HG03064 (cell line): ENCODE results near the gene TOMM20.

Experiments used
- ATAC-seq: cut with Tn5 transposase; IDR thresholded peaks from one replicate; pipeline ENCODE4 v1.9.1; 2021; ENCODE audit warnings: low read depth; ENCODE audit not compliant: unreplicated experiment

TOMM20 gene

DNA sequence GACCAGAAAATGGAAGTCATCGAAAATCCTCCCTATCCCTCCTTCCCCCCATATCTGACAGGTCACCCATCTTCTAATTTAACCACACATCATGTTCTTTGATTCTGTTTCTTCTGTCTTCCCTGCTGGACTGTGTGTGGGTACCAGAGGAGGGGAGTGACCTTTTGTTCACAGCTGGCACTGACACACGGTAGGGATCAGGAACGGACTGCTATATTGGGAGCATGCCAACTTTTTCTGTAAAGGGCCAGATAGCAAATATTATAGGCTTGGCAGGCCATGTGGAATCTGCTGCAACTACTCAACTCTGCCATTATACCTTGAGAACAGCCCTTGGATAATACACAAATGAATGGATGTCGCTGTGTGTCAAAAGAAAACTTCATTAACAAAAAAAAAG is 7.5 kb upstream of the TOMM20 start:
- no peak for ATAC-seq

DNA sequence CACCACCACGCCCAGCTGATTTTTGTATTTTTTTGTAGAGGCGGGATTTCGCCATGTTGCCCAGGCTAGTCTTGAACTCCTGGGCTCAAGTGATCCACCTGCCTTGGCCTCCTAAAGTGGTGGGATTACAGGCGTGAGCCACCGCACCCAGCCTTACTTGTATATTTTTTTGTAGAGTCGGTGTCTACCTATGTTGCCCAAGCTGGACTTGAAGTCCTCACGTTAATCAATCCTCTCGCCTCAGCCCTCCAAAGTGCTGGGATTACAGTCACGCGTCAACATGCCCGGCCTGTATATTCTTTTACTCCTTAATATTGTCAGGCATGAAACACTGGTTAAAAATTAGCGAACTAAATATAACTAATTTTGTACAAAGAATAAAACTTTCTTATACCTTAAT is 5.5 kb upstream of the TOMM20 start:
- ATAC-seq = no peak

DNA sequence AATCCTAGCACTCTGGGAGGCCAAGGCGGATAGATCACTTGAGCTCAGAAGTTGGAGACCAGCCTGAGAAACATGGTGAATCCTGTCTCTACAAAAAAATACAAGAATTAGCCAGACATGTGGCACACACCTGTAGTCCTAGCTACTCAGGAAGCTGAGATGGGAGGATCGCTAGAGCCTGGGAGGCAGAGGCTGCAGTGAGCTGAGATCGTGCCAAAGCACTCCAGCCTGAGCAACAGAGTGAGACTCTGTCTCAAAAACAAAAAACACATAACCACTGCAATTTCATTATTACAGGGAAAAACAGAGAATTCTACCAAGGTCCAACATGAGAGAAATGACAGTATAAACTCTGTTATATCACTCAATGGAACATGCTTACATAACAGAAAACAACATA is 4.4 kb upstream of the TOMM20 start:
- no peak for ATAC-seq

DNA sequence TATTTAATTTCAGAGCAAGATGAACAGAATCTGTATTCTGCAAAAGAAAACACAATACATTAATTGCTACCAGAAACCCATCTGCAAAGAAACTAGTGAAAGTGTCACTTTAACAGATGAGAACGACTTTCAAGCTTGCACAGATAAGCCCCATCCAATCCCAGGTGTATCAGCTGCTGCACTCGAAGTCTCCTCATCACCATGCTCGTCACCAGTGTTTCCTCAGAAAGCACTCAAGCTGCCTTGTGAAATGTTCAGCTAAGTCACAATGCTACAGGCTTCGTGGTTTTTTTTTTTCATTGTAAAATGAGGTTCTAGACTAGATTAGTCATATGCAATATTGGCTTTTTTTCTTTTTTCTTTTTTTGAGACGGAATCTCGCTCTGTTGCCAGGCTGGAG is 3.3 kb upstream of the TOMM20 start:
- no peak for ATAC-seq

DNA sequence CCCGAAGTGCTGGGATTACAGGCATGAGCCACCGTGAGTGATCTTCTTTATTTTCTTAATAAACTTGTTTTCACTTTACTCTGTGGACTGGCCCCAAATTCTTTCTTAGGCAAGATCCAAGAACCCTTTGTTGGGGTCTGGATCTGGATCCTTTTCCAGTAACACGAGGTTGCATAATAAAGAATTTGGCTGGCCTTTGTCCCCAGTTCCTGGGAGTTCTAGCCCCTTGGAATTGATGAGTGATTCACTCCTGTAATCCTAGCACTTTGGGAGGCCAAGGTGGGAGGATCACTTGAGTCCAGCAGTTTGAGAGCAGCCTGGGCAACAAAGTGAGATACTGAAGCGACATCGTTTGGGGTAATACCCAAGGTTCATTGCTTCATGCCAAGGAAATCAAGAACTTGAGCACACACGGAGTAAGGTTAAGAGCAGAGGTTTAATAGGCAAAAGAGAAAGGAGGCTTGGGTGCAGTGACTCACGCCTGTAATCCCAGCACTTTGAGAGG is 2.2 kb upstream of the TOMM20 start:
- no peak for ATAC-seq

DNA sequence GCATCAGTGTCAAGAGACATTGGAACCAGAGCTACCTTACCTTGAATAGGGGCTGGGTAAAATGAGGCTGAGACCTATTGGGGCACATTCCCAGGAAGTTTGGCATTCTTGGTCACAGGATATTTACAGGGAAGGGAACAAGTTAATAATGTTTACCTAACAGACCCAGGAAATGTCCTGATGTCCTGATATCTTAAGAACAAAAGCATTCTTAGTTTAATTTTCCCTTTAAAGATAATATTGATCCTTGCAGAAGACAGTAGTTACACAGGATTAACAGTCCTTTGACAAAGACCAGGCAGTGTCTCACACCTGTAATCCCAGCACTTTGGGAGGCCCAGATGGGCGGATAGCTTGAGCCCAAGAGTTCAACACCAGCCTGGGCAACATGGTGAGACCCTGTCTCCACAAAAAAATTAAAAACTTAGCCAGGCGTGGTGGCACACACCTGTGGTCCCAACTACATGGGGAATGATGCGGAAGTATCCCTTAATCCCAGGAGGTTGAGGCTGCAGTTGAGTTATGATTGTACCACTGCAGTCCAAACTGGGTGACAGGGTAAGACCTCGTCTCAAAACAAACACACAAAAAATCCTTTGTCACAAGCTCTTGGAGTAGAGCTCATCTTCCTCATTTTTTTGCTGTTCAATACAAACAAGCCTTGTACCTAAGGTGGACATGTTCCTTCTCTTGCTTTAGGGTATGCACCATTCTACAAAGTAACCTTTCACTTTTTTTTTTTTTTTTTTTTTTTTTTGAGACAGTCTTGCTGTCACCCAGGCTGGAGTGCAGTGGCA is 1.3 kb upstream of the TOMM20 start:
- ATAC-seq = no peak

DNA sequence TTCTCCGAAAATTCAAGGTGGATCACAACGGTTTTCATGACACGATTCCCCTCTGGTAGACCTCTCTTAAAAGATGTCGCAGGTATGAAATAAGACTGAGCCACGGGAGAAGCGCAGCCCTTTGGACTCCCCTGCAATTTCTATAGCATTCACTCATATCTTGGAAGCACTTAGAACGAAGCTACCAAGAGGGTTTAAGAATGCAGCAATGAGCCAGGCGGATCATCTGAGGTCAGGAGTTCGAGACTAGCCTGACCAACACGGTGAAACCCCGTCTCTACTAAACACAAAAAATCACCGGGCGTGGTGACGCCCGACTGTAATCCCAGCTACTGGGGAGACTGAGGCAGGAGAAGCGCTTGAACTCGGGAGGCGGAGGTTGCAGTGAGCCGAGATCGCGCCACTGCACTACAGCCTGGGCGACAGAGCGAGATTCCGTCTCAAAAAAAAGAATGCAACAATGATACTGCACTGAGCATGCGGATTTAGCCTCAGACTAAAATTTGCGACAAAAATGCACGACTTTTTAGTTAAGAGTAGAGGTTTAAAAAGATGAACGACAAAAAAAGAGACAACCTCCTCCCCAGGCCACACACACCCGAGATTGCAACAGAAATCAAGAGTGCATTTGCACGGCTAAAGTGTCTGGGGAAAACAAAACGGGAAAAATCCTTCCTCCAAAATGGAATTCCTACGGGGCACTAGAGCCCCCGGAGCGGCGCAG is 743 bp downstream of the TOMM20 start:
- ATAC-seq = no peak

DNA sequence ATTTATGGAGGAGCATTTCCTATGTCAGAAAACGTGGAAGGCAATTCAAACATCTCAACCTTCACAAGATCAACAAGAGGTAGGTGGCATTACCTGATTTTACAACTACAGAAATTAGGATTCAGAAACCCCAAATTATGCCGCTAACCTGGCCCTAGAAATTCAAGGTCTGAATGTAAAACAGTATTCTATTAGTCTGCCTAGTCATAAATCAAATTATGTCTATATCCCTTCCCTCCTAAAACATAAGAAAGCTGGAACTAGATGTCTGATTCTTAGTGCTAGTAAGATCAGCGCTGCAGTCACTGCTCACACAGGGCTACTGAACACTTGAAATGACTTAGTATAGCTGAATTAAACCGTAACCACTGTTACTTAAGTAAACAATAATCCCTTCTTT is 1.4 kb downstream of the TOMM20 start:
- ATAC-seq = no peak

DNA sequence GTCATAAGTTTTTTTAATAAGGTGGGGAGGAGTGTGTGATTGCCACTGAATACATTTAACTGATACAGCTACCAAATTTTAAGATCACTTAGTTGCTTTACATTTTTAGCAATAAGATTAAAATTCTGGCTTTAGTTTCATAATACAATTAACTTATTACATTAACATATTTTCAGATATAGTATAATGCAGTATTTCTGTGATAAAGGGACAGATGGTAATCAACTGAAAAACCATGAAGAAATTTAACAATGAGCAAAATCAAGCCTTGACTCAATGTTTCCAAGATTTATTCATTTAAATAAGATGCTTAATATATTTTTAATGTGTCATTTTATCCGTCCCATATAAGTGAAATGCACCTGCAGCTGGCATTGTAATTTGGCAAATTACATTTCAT is 4.0 kb downstream of the TOMM20 start:
- no peak for ATAC-seq

DNA sequence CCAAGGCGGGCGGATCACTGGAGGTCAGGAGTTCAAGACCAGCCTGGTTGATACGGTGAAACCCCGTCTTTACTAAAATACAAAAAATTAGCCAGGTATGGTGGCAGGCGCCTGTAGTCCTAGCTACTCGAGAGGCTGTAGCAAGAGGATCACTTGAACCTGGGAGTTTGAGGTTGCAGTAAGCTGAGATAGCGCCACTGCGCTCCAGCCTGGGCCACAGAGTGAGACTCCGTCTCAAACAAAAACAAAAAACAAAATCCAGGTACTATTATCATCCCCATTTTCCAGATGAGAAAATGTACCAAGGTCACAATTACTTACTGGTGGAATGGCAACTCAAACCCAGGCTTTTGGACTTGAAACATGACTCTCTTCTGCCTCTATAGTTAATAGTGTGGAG is 4.5 kb downstream of the TOMM20 start:
- ATAC-seq = no peak

DNA sequence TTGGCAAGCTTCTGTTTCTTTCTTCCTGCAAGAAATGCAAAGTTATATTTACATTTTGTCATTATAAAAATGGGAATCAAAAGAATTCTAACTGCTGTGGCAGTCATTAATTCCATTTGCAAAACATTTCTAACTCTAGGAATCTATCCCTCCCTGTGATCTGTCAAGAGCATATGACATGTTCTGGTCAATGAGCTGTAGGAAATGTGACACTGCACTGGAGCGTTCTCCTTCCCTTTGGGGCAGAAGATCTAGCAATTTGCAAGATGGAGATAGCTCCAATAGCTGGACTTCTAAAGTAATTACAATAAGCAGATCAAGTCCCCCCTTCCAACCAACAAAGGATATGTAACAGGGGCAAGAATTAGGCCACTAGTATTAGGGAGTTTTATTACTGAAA is 6.3 kb downstream of the TOMM20 start:
- ATAC-seq = no peak

DNA sequence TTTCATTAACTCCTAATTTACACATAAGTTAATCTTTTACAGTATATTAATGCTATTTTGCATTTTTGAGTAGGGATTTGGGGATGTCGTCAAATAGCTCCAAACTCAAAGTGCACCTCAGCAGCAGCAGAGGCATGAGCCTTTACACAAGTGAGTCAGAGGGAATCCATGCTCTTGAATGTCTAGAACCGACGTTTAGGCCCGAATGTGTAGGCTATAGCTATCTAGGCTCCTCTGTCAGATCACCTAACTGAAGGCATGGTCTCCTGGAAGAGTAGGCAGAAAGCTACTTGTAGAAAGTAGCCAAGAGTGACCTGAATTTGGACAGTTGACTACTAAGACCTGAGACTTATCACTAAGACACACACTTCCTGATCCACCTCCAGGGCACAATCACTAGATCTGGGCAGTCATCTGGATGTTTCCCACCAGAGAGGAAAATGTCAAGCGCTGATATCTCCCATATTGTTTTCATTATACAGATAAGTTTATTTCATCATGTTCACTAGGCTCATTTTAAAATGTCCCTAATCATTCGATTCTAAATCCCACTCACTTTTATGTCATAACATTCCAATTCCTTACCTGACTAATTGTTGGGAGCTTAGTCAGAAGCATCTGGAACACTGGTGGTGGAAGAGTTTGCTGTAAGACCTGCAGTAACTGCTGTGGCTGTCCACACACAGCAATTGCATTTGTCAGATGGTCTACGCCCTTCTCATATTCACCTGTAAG is 15.3 kb downstream of the TOMM20 start:
- no peak for ATAC-seq

DNA sequence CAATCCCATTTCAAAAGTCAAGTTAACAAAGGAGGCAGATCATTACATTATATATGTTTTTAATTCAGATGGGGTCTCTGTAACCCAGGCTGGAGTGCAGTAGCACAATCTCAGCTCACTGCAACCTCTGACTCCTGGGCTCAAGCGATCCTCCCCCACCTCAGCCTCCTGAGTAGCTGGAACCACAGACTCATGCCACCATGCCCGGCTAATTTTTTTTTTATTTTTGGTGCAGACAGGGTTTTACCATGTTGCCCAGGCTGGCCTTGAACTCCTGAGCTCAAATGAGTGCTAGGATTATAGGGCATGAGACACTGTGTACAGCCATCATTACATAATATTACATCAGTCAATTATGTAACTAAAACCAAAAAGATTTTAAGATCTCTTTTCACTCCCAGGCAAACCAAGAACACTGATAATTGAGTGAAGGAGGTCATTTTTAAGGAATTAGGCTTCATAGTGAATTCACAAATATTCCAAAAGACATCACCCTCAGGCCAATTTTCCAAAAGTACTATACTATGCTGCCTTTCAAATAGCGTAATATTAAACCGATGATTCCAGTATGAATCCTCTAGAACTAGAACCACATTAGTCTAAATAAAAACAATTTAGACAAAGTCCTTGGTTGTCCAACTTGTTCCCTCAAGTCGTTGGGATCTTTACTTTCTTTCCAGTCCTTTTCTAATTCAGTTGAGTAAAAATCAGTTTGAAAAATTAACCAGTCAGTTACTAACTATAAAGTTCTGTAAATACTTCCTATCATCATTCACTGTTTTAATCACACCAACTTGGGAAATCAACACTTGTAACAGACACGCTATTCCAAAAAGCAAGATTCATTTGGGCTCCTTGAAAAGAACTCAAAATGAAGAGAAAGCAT is 16.1 kb downstream of the TOMM20 start:
- ATAC-seq = no peak

DNA sequence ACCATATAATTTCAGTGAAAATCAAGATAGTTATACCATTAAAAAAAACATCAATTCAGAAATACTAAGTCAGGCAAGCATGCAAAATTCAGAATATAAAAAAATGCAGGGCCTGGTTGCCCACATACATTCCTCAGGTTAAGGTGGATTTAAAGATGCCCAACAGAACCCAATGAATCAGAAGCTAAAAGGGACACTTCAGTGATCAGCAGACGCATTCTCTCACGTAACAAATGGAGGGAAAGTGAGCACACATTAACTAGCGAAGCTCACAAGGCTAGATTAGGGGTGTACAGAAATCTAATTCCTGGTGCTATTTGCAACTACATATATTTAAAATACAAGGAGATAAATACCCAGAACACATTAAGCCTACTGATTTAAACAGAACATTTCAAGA is 17.5 kb downstream of the TOMM20 start:
- no peak for ATAC-seq

DNA sequence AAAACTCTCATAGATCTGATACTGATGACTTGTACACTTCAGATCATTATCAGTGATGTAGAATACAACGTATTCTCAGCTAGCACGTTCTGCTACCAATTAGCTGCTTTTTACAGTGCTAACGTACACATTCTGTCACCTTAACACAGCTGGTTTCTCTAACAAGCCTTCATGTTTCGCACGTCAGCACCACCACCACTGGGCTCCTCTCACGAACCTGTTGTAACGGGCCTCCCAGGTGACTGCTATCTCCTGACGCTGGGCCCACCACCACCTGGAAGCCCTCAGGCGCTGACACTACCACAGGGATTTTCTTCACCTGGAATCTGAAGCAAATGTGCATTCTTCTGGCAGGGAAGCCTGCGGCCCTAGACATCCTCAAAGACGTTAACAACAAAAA is 19.8 kb downstream of the TOMM20 start:
- ATAC-seq = no peak

DNA sequence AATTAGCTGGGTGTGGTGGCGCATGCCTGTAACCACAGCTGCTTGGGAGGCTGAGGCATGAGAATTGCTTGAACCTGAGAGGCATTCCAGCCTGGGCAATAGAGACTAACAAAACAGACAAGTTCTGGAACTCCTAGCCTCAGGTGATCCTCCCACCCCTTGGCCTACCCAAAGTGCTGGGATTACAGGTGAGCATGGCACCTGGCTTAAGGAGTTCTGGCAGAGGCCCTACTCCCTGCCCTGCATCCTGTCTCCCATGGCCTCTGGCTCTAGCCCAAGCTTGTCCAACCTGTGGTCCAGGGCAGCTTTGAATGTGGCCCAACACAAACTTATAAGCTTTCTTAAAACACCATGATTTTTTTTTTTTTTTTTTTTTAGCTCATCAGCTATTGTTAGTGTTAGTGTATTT is 20.4 kb downstream of the TOMM20 start:
- ATAC-seq = no peak

DNA sequence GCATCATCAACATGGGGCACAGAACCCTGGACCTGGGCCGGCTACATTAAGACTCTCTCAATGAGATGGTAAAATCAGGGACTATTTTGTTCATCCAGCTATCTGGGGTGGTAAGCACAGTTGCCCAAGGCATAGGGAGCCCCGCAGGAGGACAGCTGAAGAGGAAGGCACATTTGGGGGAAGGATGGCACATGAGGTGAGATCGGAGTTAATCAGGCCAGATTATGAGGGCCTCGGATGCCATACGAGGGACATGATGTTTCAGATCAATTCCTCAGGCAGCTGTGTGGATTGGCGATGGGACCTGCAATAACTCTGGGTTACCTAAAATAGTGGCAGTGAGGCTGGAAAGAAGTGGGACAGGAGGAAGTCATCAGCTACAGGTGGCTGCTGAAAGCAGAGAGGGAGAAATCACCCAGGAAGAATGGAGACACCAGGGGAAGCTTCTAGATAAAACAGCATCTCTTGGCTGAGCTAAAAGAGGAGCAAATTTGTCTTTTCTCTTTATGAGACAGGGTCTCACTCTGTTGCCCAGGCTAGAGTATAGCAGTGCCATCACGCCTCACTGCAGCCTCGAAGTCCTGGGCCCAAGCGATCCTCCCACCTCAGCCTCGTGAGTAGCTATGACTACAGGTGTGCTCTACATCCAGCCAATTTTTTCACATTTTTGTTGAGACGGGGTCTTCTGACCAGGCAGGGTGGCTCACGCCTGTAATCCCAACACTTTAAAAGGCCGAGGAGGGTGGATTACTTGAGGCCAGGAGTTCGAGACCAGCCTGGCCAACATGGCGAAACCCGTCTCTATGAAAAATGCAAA is 21.1 kb downstream of the TOMM20 start:
- no peak for ATAC-seq

DNA sequence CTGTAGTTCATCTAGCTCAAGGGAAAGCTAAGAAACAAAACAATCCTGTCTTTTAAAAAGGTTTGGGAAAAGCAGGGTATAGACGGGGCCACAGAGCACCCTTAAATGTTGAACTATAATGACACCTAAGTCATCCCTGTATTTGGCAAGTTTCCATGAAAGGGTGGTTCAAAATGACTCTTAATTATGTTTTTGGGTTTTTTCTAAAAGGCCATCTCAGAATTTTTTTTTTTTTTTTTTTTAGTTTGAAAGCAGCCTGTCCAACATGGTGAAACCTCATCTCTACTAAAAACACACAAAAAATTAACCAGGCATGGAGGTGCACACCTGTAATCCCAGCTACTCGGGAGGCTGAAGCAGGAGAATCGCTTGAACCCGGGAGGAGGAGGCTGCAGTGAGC is 22.2 kb downstream of the TOMM20 start:
- ATAC-seq = no peak
